H54 (cell line): ENCODE results near the gene ZNF816.
"Not testable (repeated sequence)": the region's sequence is repeated elsewhere in the genome, so short reads cannot be mapped to it uniquely, and the experiment has no call there.

Experiments used
- DNase-seq: peaks from one replicate; pipeline ENCODE4 v3.0.0; 2011; ENCODE audit warnings: low spot score, mixed read lengths; ENCODE audit not compliant: insufficient read length
- FAIRE-seq: peaks from 3 replicates; lab custom pipeline; 2011; peaks lifted over from hg19 to GRCh38; lab: Jason Lieb, UNC
- POLR2A ChIP-seq: IDR thresholded peaks from 2 replicates; pipeline ENCODE4 v1.6.1; 2011; ENCODE audit warnings: low read depth, mild to moderate bottlenecking, low read length

Gene ZNF816

GRCh38 chr19:52946322-52947310 is 16.1 kb downstream of the ZNF816 start:
- no peak for FAIRE-seq
- no peak for DNase-seq
- no peak for TF ChIP-seq POLR2A

GRCh38 chr19:52945652-52946321 is 16.9 kb downstream of the ZNF816 start:
- DNase-seq (no peak), FAIRE-seq (no peak)
- TF ChIP-seq POLR2A = no peak

GRCh38 chr19:52944703-52945493 is 17.8 kb downstream of the ZNF816 start:
- not testable (repeated sequence) for DNase-seq, FAIRE-seq

- no peak for TF ChIP-seq POLR2A
- FAIRE-seq (no peak), DNase-seq (no peak)
These were observed 18.6 kb downstream of the ZNF816 start for GRCh38 chr19:52943884-52944643.

- no peak for TF ChIP-seq POLR2A
- DNase-seq (no peak), FAIRE-seq (no peak)
These were observed 19.4 kb downstream of the ZNF816 start for GRCh38 chr19:52943134-52943883.

GRCh38 chr19:52942386-52943133 is 20.1 kb downstream of the ZNF816 start:
- DNase-seq = peak; percentile 83
- TF ChIP-seq POLR2A = peak; percentile 90
- FAIRE-seq = no peak

- no peak for FAIRE-seq
- no peak for TF ChIP-seq POLR2A
- DNase-seq = no peak
These were observed 20.7 kb downstream of the ZNF816 start for GRCh38 chr19:52941941-52942385.

GRCh38 chr19:52941523-52941922 is 21.2 kb downstream of the ZNF816 start:
- DNase-seq, FAIRE-seq: not testable (repeated sequence)

- FAIRE-seq, DNase-seq: not testable (repeated sequence)
These were observed 21.8 kb downstream of the ZNF816 start for GRCh38 chr19:52940905-52941304.

GRCh38 chr19:52938761-52939160 is 23.9 kb downstream of the ZNF816 start:
- no peak for DNase-seq
- FAIRE-seq = no peak
- TF ChIP-seq POLR2A = no peak

GRCh38 chr19:52936954-52937325 is 25.7 kb downstream of the ZNF816 start:
- TF ChIP-seq POLR2A = no peak
- DNase-seq (no peak), FAIRE-seq (no peak)
